AML-193 (cell line): ENCODE data around the gene CDC26.
A peak's percentile ranks its signal among the peaks of the same experiment; 100 is the strongest.
"Not testable (repeated sequence)": the region's sequence is repeated elsewhere in the genome, so short reads cannot be mapped to it uniquely, and the experiment has no call there.

Experiments used
- DNase-seq, 2 experiments: peaks; one replicate each; lab custom pipeline; 2025; lab: John Stamatoyannopoulos, UW

The CDC26 gene

GRCh38 chr9:113293285-113293878 is 18.0 kb upstream of the CDC26 start:
- DNase-seq, result no peak

DNA sequence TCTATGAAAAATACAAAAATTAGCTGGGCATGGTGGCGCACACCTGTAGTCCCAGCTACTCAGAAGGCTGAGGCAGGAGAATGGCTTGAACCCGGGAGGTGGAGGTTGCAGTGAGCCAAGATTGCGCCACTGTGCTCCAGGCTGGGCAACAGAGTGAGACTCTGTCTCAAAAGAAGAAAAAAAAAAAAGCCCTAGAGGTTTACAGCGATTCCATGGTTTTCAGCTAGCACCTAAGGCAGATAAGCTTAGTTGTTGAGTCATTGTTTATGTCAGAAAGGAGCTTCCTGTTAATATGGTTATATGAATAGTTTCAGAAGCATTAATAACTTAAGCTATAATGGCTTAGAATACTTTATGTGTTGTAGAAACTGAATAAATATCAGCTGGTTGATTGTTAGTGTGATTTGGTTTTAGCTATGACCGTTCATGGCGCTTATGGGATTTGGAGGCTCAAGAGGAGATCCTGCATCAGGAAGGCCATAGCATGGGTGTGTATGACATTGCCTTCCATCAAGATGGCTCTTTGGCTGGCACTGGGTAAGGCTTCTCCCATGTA is 14.8 kb upstream of the CDC26 start:
- DNase-seq, result no peak

GRCh38 chr9:113289091-113289490 is 13.7 kb upstream of the CDC26 start:
- no peak for DNase-seq

DNA sequence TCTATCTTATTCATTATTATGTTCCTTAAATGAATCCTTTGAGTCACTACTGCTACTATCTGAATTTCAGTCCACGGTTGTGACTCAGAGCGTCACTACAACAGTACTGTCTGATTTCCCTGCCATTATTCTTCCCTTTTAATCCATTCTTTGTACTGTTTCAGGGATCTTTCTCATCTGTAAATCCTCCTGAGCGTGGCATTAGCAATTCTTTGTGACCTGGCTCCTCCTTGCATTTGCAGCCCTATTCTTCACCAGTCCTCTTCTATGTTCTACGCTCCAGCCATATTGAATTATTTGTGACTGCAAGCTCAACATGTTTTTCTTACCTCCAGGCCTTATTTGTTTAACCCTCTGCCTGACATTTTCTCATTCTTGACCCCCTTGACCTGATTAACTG is 6.0 kb upstream of the CDC26 start:
- no peak for DNase-seq

DNA sequence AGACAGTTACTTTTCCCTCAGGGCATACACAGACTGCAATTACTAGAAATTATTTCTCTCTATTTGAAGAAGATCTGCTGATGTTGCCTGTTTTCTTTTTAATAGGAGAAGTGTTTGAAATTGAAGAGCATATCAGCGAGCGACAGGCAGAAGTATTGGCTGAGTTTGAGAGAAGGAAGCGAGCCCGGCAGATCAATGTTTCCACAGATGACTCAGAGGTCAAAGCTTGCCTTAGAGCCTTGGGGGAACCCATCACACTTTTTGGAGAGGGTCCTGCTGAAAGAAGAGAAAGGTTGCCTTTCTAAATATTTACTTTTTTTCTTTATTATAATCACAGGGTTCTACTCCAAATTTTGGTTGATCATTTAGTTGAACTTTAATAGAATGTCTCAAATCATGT is 3.5 kb upstream of the CDC26 start:
- no peak for DNase-seq

GRCh38 chr9:113274474-113275156 is 757 bp downstream of the CDC26 start:
- peak; percentile 56 to 62 for DNase-seq

- DNase-seq, result no peak
Observed at GRCh38 chr9:113269871-113270270, 5.5 kb downstream of the CDC26 start.

DNA sequence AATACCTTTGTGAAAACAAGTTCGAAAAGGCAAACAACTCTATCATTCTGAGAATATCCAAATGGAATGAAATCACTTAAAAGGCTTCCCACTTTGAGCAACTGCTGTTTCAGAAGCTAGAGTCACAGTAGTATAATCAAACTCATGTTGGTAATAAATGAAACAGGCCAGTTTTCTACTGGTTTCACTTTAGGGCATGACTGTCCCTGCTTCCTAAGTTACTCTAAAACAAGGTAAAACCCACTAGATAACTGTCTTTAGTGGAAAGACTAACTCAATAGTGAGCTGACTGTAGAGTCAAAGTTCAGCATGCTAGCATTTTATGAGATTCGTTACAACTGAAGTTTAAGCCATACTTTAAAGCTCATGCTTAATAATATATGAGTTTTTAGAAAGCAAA is 6.0 kb downstream of the CDC26 start:
- no peak for DNase-seq

DNA sequence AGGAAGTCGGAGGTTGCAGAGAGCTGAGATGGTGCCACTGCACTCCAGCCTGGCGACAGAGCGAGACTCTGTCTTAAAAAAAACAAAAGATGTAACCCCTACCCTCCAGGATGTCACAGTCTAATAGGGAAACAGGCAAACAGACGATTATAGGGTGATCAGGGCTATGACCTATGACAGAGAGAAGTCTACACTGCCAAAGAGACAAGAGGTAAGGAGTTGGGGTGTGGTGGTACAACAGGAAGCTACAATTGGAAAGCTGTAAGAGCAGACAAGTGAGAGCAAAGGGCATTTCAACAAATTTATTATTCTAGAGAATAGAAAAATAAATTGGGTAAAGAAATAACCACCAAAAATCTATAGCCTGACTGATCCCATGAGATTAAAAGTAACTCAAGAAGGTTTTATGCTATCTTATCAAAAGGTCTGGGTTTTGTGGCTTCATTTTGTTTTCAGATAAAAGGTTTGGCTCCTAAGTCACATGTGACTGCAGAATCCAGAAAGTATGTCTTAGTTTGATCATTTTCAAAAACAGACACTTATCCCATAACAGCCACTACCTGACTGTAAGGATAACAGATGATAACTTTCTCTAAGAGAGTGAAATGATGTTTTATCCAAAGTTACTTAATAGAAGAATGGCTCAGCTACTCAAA is 7.3 kb downstream of the CDC26 start:
- no peak for DNase-seq

- DNase-seq, result no peak
Observed at GRCh38 chr9:113266174-113266573, 9.2 kb downstream of the CDC26 start.

- no peak for DNase-seq
Observed at GRCh38 chr9:113261917-113262671, 13.3 kb downstream of the CDC26 start.

GRCh38 chr9:113258282-113258681 is 17.1 kb downstream of the CDC26 start:
- no peak for DNase-seq

DNA sequence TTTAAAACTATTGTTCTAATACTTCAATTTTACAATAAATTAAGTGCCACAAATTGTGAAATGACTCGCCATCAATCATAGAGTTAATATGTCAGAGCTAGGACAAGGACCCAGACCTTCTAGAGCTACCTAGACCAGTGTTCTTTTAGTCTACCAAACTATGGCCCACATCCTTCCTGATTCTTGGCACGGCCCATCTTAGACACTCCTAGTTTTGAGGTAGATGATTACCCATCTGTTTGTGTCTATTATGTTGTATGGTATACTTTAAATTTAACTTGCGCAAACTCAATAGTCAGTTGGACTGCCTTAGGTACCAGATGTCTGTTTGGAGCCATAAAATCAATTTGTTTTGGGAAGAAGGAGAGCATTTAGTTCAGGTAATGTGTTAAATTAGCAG is 17.5 kb downstream of the CDC26 start:
- DNase-seq, result no peak

DNA sequence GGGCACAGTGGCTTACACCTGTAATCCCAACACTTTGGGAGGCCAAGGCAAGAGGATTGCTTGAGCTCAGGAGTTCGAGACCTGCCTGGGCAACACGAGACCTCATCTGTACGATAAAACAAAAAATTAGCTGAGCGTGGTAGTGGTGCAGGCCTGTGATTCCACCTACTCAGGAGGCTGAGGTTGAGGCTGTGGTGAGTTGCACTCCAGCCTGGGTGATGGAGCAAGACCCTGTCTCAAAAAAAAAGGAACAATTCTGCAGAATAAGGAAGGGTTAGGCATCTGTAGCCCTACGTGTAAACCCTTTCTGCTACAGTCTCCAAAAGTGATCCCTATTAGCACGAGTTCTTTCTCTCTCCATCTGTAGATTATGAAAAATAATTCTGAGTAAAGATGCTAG is 19.9 kb downstream of the CDC26 start:
- peak; percentile 38 to 63 for DNase-seq

DNA sequence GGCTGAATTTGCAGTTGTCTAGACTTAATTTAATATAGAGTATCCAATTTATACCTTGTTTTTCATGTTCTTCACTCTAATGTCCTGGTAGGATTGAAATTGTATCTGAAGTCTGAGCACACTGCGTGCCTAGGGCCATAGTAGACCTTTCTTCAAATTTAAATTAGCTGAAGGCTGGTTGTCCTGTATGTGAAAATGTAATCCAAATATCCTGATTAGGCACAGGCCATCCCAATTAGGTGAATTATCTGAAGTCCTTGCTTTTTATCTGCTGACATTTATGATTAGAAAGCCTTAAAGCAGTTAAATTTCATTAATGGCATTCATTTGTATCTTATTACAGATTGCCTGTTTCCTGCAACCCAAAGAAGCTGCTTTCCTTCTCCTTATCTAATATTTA is 20.4 kb downstream of the CDC26 start:
- no peak for DNase-seq

DNA sequence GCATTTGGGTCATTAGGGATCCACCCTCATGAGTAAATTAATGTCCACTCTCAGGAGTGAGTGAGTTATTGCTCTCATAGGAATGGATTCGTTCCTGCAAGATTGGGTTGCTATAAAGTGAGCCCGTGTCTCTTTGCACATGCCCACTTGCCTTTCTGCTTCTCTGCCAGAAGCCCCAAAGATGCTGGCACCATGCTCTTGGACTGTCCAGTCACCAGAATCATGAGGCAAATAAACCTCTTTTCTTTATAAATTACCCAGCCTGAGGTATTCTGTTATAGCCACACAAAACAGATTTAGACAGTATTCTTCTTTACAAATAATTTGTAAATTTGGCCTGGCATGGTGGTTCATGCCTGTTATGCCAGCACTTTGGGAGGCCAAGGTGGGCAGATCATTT is 24.6 kb downstream of the CDC26 start:
- no peak for DNase-seq

DNA sequence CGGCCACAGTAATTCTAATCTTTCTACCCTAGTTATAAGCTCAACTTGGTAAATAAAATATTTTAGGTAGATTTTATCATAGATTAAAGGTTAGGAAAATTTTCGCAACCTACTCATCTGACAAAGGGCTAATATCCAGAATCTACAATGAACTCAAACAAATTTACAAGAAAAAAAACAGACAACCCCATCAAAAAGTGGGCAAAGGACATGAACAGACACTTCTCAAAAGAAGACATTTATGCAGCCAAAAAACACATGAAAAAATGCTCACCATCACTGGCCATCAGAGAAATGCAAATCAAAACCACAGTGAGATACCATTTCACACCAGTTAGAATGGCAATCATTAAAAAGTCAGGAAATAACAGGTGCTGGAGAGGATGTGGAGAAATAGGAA is 25.7 kb downstream of the CDC26 start:
- DNase-seq, result not testable (repeated sequence)

- DNase-seq, result no peak
Observed at GRCh38 chr9:113247640-113248039, 27.7 kb downstream of the CDC26 start.

DNA sequence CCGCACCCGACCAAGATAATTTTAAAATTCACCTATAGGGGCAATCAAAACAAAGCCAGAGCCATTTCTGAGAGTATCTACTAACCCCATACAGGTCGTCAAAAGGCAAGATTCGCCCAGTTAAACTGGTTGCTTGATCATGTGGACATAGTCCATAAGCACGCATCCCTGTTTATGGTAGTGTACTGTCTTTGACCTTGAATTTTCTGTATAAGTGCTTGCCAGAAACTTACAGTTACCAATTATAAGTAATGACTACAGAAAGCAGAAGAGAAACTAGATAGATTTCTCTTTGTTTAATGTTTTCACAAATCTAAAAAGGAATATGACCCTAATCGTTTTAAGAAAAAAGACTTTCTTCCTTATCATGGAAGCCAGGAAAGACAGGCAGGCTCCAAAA is 28.4 kb downstream of the CDC26 start:
- no peak for DNase-seq

GRCh38 chr9:113245894-113246293 is 29.5 kb downstream of the CDC26 start:
- no peak for DNase-seq

- DNase-seq, result no peak
Observed at GRCh38 chr9:113244556-113244955, 30.8 kb downstream of the CDC26 start.

DNA sequence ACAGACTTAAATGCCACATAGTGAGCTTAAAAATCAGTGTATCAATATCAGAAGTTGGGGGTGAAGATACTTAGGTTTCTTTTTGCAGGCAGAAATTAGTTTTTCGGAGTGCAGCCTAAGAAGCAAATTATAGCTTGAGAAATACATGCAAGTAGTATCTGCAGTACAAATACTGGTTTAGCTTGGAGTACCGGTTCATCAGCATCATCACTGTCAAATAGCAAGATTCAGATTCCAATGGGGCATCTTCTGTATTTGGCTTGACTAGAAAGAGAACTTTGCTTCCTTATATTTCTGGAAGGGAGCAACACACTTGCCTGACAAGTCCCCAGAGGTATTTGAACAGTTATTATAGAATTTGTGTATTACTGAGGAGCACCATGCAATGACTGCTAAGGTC is 34.2 kb downstream of the CDC26 start:
- no peak for DNase-seq

DNA sequence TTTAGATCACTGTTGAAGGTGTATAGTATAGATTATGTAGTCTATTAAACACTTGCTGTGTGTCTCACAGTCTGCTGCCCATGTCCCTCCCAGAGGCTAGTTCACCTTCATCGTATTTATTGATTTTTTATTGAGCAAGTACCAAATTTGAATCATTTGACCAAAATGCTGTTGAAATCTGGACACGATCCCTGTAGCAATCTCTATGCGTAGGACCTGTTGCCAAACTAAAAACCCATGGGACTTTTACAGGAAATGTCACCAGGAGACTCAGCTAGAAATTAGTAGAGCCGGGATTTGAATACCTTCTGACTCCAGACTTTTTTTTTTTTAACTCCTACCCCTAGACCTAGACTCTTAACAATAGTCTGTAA is 36.5 kb downstream of the CDC26 start:
- DNase-seq, result no peak
